Thoracic aorta (tissue), 2 donors: ENCODE data around the gene ADAM33. TPM values are rescaled to one million over a fixed set of nuclear protein-coding genes. Genes with fewer than 3 reads are reported as not detected.

Experiments used
- ATAC-seq: fragments of 150-250 bp; one replicate; pipeline ENCODE4 v1.8.0; 2017; ENCODE audit warnings: low read depth; ENCODE audit not compliant: insufficient number of reproducible peaks, low FRiP score
- DNase-seq: peaks from one replicate; pipeline ENCODE4 v3.0.0-alpha.2; 2020; ENCODE audit warnings: low spot score
- H3K27ac ChIP-seq, 2 donors: fragments of 200-600 bp; sonication (generic); 1 replicate in 1 of 2; 2 replicates in 1 of 2; pipeline ENCODE4 v1.5.1; 2016; ENCODE audit warnings: mild to moderate bottlenecking in 2 of 2, moderate library complexity in 2 of 2
- H3K27me3 ChIP-seq: fragments of 200-600 bp; sonication (generic); replicated peaks from 2 replicates; pipeline ENCODE4 v1.6.0; 2016; ENCODE audit warnings: mild to moderate bottlenecking; ENCODE audit not compliant: insufficient read depth
- H3K36me3 ChIP-seq: fragments of 200-600 bp; sonication (generic); one replicate; pipeline ENCODE4 v1.5.1; 2016
- H3K4me1 ChIP-seq, 2 donors: fragments of 200-600 bp; sonication (generic); 1 replicate in 1 of 2; 2 replicates in 1 of 2; pipeline versions ENCODE4 v1.5.1 to v1.6.0; 2016; ENCODE audit warnings: low read depth in 2 of 2, mild to moderate bottlenecking in 1 of 2; ENCODE audit not compliant: control insufficient read depth in 1 of 2
- H3K4me3 ChIP-seq: fragments of 200-600 bp; sonication (generic); 2 replicates; pipeline ENCODE4 v1.5.1; 2016; ENCODE audit warnings: mild to moderate bottlenecking
- H3K9me3 ChIP-seq: fragments of 200-600 bp; sonication (generic); 2 replicates; pipeline ENCODE4 v1.5.1; 2016
- total RNA-seq, 2 donors: library from RNA; depleted of rRNA; stranded (reverse); fragments of >200 nt; gene quantifications; one replicate each; pipeline versions ENCODE4 v1.1.0 to v1.2.3, GENCODE V29; 2016
- TF ChIP-seq, protein P1 (sequence below): fragments of 200-600 bp; sonication (generic); IDR thresholded peaks from one replicate; pipeline ENCODE4 v1.5.1; 2019; ENCODE audit warnings: antibody characterized with exemption

The ADAM33 gene
- total RNA-seq, 2 donors from 2014 or later = 113 to 177 TPM

GRCh38 chr20:3669710-3670367 is 12.0 kb downstream of the ADAM33 start:
- no peak overlapping the region for H3K27ac ChIP-seq
- no peak overlapping the region for H3K4me3 ChIP-seq
- ATAC-seq (no peak), DNase-seq (no peak)
- no peaks in the 10 kb centered on the region for H3K9me3 ChIP-seq
- H3K4me1 ChIP-seq = no peaks in the 10 kb centered on the region
- peaks cover 34% of the 10 kb centered on the region for H3K36me3 ChIP-seq
- H3K27me3 ChIP-seq = no peaks in the 10 kb centered on the region
- TF ChIP-seq, protein P1, sequence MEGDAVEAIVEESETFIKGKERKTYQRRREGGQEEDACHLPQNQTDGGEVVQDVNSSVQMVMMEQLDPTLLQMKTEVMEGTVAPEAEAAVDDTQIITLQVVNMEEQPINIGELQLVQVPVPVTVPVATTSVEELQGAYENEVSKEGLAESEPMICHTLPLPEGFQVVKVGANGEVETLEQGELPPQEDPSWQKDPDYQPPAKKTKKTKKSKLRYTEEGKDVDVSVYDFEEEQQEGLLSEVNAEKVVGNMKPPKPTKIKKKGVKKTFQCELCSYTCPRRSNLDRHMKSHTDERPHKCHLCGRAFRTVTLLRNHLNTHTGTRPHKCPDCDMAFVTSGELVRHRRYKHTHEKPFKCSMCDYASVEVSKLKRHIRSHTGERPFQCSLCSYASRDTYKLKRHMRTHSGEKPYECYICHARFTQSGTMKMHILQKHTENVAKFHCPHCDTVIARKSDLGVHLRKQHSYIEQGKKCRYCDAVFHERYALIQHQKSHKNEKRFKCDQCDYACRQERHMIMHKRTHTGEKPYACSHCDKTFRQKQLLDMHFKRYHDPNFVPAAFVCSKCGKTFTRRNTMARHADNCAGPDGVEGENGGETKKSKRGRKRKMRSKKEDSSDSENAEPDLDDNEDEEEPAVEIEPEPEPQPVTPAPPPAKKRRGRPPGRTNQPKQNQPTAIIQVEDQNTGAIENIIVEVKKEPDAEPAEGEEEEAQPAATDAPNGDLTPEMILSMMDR = no peak

DNA sequence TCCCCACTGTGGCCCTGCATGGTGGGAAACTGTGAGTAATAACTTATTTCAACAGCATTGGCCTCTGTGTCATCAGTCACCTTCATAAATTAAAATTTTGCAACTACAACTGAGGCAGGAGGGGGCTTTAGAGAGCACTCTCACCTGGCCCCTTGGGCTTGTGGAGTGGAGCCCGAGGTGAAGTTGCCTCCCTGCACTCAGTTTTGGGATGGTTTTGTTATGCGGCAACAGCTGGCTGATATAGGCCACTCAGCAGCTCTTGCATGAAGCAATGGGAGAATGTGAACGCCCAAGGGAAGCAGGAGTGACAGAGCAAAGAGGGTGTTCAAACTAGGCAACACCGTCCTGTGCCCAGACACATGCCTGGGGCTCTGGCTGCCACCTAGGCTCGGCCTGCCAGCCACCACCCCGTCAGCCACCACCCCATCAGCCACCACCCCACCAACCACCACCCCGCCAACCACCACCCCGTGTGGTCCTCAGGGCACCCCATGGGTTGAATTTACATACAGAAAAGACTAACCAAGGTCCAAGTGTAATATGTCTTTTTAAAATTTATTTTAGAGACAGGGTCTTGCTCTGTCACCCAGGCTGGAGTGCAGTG is 14.3 kb downstream of the ADAM33 start:
- no peak for DNase-seq
- TF ChIP-seq, protein P1 = no peak
- no peak for ATAC-seq

DNA sequence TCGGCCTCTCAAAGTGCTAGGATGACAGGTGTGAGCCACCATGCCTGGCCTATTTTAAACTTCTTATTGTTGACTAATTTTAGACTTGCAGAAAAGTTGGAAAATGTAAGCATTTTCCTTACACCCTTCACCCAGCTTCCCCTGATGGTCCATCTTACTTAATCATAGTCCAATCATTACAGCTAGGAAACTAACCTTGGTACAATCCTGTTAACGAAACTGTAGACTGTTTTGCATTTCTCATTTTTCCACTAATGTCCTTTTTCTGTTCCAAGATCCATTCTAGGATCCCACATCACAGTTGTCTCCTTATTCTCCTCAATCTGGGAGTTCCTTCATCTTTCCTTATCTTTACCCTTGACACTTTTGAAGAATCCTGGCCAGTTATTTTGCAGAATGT is 18.0 kb downstream of the ADAM33 start:
- no peak for DNase-seq
- no peak for ATAC-seq
- H3K27me3 ChIP-seq = no peaks in the 10 kb centered on the region
- peaks cover 0 to 9% of the 10 kb centered on the region in 2 donors for H3K4me1 ChIP-seq
- H3K9me3 ChIP-seq = no peaks in the 10 kb centered on the region
- H3K36me3 ChIP-seq = peaks cover 4% of the 10 kb centered on the region
- no peak overlapping the region for H3K4me3 ChIP-seq
- no peak overlapping the region for H3K27ac ChIP-seq
- TF ChIP-seq, protein P1 = no peak

More for the DNA sequence above, 14.3 kb downstream of the ADAM33 start:
- H3K9me3 ChIP-seq = no peaks in the 10 kb centered on the region
- H3K27me3 ChIP-seq = no peaks in the 10 kb centered on the region
- no peaks in the 10 kb centered on the region for H3K4me1 ChIP-seq
- peaks cover 15% of the 10 kb centered on the region for H3K36me3 ChIP-seq
- no peak overlapping the region for H3K4me3 ChIP-seq
- H3K27ac ChIP-seq = no peak overlapping the region

DNA sequence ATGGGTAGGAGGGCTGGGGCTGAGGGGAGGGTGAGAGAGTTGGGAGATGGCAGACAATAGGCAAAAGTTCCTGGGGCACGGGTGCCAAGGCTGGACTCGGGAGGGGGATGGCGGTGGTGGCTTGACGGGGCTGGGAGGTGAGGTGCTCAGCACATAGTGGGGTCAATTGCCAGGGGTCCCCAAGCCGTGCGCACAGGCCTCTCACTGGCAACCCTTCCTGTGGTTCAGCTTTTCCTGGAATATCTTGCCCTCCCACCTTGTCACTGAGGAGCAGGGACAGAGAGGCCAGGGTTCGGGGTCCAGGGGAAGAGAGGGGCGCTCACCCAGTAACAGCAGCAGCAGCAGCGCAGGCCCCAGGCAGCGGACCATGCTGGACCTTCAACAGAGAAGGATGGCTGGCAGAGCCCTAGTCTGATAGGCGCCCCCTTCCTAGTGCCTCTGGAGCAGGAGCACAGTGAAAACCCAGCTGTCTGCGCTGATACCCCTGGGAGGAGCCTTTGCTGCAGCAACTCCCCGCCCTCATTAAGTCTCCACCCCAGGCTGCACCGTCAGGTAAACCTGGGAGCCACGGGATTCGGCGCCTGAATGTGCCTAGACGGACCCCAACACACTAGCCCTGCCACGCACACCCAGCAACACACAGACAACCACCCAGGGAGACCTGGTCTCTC is 18.6 kb downstream of the ADAM33 start, which contains the start of gene GFRA4:
GFRA4 (minus strand) TSS at position 369 of the 671 bp plus-strand sequence; CDS start at position 369, 0 bp downstream.
- Histone ChIP-seq H3K9me3 (no peaks in the 10 kb centered on the region), H3K4me3 (no peak within 1 kb of the TSS), H3K27ac (no peak within 1 kb of the TSS), H3K27me3 (no peaks in the 10 kb centered on the region), H3K36me3 (no peaks in the 10 kb centered on the region), H3K4me1 (peaks cover 0 to 9% of the 10 kb centered on the region in 2 donors)
- ATAC-seq = no peak
- no peak for DNase-seq
- TF ChIP-seq, protein P1 = no peak
